Measurements from ENCODE around the gene SRR. TPM values are rescaled to one million over a fixed set of nuclear protein-coding genes. Genes with fewer than 3 reads are reported as not detected.
A peak's percentile ranks its signal among the peaks of the same experiment; 100 is the strongest.

SRR gene
- total RNA-seq, 3 donors from 2014 or later = 2.5 to 6.5 (median 6.1) TPM

DNA sequence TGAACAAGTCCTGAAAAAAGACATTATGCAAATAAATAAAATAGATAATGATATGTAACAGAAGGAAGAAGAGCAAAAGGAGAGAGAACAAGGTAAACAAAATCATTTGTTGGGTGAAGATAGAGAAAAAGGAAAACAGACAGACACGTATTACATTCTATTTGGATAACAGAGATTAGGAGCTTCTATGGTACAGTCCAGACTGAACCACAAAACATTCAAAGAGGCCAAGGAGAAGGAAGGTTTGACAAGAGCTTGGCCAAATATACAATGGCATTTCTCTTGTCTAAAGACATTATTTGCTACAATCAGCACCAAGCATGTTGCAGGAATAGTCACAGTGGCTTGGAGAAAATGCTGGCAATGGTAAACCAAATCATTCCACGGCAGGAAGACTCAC is 29.3 kb upstream of the SRR start:
- peaks cover 28% of the 10 kb centered on the region for H3K36me3 Mint-ChIP-seq (ENCODE audit: insufficient read depth)
- H3K27me3 Mint-ChIP-seq (ENCODE audit: low read depth) = no peaks in the 10 kb centered on the region
- H3K9me3 Mint-ChIP-seq = no peaks in the 10 kb centered on the region
- DNase-seq (no peak), ATAC-seq (no peak)
- H3K4me3 Mint-ChIP-seq = no peak overlapping the region
- H3K4me1 Mint-ChIP-seq (ENCODE audit: low read depth) = peaks cover 52% of the 10 kb centered on the region

GRCh38 chr17:2275722-2276121 is 28.0 kb upstream of the SRR start:
- peaks cover 32% of the 10 kb centered on the region for H3K36me3 Mint-ChIP-seq (ENCODE audit: insufficient read depth)
- H3K4me3 Mint-ChIP-seq = no peak overlapping the region
- no peak for DNase-seq
- no peak for ATAC-seq
- peaks cover 47% of the 10 kb centered on the region for H3K4me1 Mint-ChIP-seq (ENCODE audit: low read depth)
- no peaks in the 10 kb centered on the region for H3K9me3 Mint-ChIP-seq
- H3K27me3 Mint-ChIP-seq (ENCODE audit: low read depth) = no peaks in the 10 kb centered on the region

- Mint-ChIP-seq H3K27me3 (ENCODE audit: low read depth) (no peaks in the 10 kb centered on the region), H3K4me1 (ENCODE audit: low read depth) (peaks cover 45% of the 10 kb centered on the region), H3K36me3 (ENCODE audit: insufficient read depth) (peaks cover 38% of the 10 kb centered on the region), H3K9me3 (no peaks in the 10 kb centered on the region), H3K4me3 (no peak overlapping the region)
- no peak for DNase-seq
- ATAC-seq = no peak
These were observed 26.1 kb upstream of the SRR start for GRCh38 chr17:2277429-2278170.

GRCh38 chr17:2279707-2280106 is 24.0 kb upstream of the SRR start:
- Mint-ChIP-seq H3K4me1 (ENCODE audit: low read depth) (peaks cover 37% of the 10 kb centered on the region), H3K9me3 (no peaks in the 10 kb centered on the region), H3K36me3 (ENCODE audit: insufficient read depth) (peaks cover 39% of the 10 kb centered on the region), H3K27me3 (ENCODE audit: low read depth) (no peaks in the 10 kb centered on the region), H3K4me3 (no peak overlapping the region)
- DNase-seq (no peak), ATAC-seq (peak in 1 of 2 donors; percentile 34)

GRCh38 chr17:2282297-2282873 is 21.4 kb upstream of the SRR start:
- Mint-ChIP-seq H3K36me3 (ENCODE audit: insufficient read depth) (peaks cover 46% of the 10 kb centered on the region), H3K4me3 (no peak overlapping the region)

GRCh38 chr17:2283302-2283701 is 20.4 kb upstream of the SRR start:
- ATAC-seq (no peak), DNase-seq (no peak)
- Mint-ChIP-seq H3K27me3 (ENCODE audit: low read depth) (no peaks in the 10 kb centered on the region), H3K36me3 (ENCODE audit: insufficient read depth) (peaks cover 50% of the 10 kb centered on the region), H3K9me3 (no peaks in the 10 kb centered on the region), H3K4me1 (ENCODE audit: low read depth) (peaks cover 21% of the 10 kb centered on the region), H3K4me3 (no peak overlapping the region)

More at GRCh38 chr17:2282297-2282873, 21.4 kb upstream of the SRR start:
- peaks cover 21% of the 10 kb centered on the region for H3K4me1 Mint-ChIP-seq (ENCODE audit: low read depth)
- H3K9me3 Mint-ChIP-seq = no peaks in the 10 kb centered on the region
- H3K27me3 Mint-ChIP-seq (ENCODE audit: low read depth) = no peaks in the 10 kb centered on the region
- DNase-seq (no peak), ATAC-seq (no peak)

DNA sequence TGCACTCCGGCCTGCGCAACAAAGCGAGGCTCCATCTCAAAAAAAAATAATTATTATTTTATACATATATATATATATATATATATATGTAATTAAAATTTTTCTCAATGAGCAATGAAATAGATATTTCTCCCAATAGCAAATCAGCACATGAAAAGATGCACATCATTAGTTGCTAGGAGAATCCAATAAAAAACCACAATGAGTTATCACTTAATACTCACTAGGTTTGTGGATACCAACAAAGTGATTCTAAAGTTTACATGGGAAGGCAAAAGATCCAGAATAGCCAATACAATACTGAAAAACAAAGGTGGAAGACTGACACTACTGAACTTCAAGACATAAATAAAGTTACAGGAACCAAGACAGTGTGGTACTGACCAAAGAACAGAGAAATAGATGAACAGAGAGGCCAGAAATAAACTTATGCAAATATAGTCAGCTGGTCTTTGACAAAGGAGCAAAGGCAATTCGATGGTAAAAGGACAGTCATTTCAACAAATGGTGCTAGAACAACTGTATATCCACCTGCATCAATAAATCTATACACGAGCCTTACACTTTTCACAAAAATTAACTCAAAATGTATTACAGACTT is 13.8 kb upstream of the SRR start:
- Mint-ChIP-seq H3K4me3 (no peak overlapping the region), H3K9me3 (no peaks in the 10 kb centered on the region), H3K4me1 (ENCODE audit: low read depth) (peaks cover 4% of the 10 kb centered on the region), H3K36me3 (ENCODE audit: insufficient read depth) (peaks cover 44% of the 10 kb centered on the region), H3K27me3 (ENCODE audit: low read depth) (no peaks in the 10 kb centered on the region)
- ATAC-seq (no peak), DNase-seq (no peak)

DNA sequence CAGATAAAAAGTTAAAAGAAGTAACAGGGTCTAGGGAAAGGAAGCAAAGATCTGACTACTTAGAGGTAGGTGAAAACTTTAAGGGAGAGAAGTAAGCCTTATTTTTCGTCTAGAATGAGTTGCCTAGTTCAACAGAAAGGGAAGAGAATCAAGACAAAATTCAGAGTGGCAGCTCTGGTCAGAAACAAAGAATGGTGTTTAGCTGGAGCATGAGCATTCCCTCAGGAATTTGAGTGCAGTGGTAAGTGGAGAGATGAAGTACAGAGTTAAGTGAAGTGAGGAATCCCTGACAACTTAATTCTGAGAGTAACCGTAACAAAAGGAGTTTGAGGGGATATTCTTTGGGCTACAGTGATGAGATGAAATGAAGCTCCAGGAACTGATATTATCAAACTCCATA is 11.7 kb upstream of the SRR start:
- Mint-ChIP-seq H3K9me3 (no peaks in the 10 kb centered on the region), H3K4me1 (ENCODE audit: low read depth) (peaks cover 18% of the 10 kb centered on the region), H3K4me3 (no peak overlapping the region), H3K36me3 (ENCODE audit: insufficient read depth) (peaks cover 47% of the 10 kb centered on the region), H3K27me3 (ENCODE audit: low read depth) (no peaks in the 10 kb centered on the region)
- DNase-seq (no peak), ATAC-seq (no peak)

DNA sequence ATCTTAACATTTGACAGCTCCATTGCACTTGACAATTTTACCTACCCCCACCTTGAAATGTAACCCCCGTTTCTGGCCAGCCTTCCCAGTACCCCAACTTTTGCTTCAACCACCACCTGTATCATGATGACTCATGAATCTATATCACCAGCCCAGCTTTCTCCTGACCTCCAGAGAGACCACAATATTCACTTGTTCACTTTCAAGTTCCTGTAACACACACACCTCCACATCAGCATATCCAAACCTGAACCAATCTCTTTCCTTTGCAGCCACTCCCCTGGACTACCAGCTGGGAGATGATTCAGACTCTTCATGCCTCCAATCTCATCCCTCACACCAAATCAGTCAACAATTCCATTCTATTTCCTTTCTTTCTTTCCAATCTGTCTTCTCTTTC is 8.2 kb upstream of the SRR start:
- peaks cover 35% of the 10 kb centered on the region for H3K4me1 Mint-ChIP-seq (ENCODE audit: low read depth)
- H3K9me3 Mint-ChIP-seq = no peaks in the 10 kb centered on the region
- peaks cover 59% of the 10 kb centered on the region for H3K36me3 Mint-ChIP-seq (ENCODE audit: insufficient read depth)
- H3K4me3 Mint-ChIP-seq = no peak overlapping the region
- DNase-seq (no peak), ATAC-seq (peak; percentile 58 to 63)
- no peaks in the 10 kb centered on the region for H3K27me3 Mint-ChIP-seq (ENCODE audit: low read depth)

- ATAC-seq (no peak), DNase-seq (no peak)
- H3K4me1 Mint-ChIP-seq (ENCODE audit: low read depth) = peaks cover 48% of the 10 kb centered on the region
- H3K36me3 Mint-ChIP-seq (ENCODE audit: insufficient read depth) = peaks cover 51% of the 10 kb centered on the region
- no peaks in the 10 kb centered on the region for H3K9me3 Mint-ChIP-seq
- H3K4me3 Mint-ChIP-seq = no peak overlapping the region
- H3K27me3 Mint-ChIP-seq (ENCODE audit: low read depth) = no peaks in the 10 kb centered on the region
These were observed 6.7 kb upstream of the SRR start for GRCh38 chr17:2297023-2297422.

DNA sequence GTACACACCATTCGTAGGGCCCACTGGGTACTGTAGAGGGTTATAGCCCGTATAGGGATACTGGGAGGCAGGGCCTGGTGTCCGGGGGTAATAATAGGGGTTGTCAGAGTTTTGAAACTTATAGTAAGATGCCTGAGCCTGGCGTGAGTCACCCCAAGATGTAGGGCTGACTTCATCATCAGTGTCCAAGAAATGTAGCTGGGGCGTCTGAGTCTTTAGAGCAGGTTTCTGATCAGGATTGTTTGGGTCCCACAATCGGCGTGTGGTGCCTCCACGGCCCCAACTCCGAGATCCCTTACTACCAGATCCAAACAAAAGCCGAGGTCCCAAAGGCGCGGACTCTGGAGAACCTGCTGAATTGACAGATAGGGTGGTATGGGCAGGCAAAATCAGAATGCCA is 4.6 kb upstream of the SRR start:
- ATAC-seq (no peak), DNase-seq (no peak)
- no peaks in the 10 kb centered on the region for H3K27me3 Mint-ChIP-seq (ENCODE audit: low read depth)
- no peak overlapping the region for H3K4me3 Mint-ChIP-seq
- peaks cover 51% of the 10 kb centered on the region for H3K4me1 Mint-ChIP-seq (ENCODE audit: low read depth)
- H3K9me3 Mint-ChIP-seq = no peaks in the 10 kb centered on the region
- H3K36me3 Mint-ChIP-seq (ENCODE audit: insufficient read depth) = peaks cover 43% of the 10 kb centered on the region

- Mint-ChIP-seq H3K9me3 (no peaks in the 10 kb centered on the region), H3K4me1 (ENCODE audit: low read depth) (peaks cover 48% of the 10 kb centered on the region), H3K36me3 (ENCODE audit: insufficient read depth) (peaks cover 39% of the 10 kb centered on the region), H3K27me3 (ENCODE audit: low read depth) (no peaks in the 10 kb centered on the region), H3K4me3 (no peak overlapping the region)
- DNase-seq = no peak
- ATAC-seq = no peak
These were observed 4.0 kb upstream of the SRR start for GRCh38 chr17:2299756-2300155.

GRCh38 chr17:2302778-2303203 is 959 bp upstream of the SRR start:
- Mint-ChIP-seq H3K4me1 (ENCODE audit: low read depth) (peaks cover 35% of the 10 kb centered on the region), H3K9me3 (no peaks in the 10 kb centered on the region), H3K4me3 (peak overlapping the region; percentile 92), H3K27me3 (ENCODE audit: low read depth) (no peaks in the 10 kb centered on the region), H3K36me3 (ENCODE audit: insufficient read depth) (peaks cover 23% of the 10 kb centered on the region)
- ATAC-seq = no peak
- no peak for DNase-seq

- Mint-ChIP-seq H3K4me1 (ENCODE audit: low read depth) (peaks cover 30% of the 10 kb centered on the region), H3K9me3 (no peaks in the 10 kb centered on the region), H3K27me3 (ENCODE audit: low read depth) (no peaks in the 10 kb centered on the region), H3K4me3 (peak overlapping the region; percentile 92), H3K36me3 (ENCODE audit: insufficient read depth) (peaks cover 11% of the 10 kb centered on the region)
- DNase-seq (no peak), ATAC-seq (no peak)
These were observed 1.2 kb downstream of the SRR start for GRCh38 chr17:2304931-2305330.

Measured in activated T-cell treated with anti-CD3 and anti-CD28 coated beads, Interleukin-2, amount 50 U/mL, for 4 hours (primary cell).